Bone marrow (tissue), 2 donors: ENCODE results near the gene DAB1.

Experiments
- DNase-seq, 2 donors: peaks; one replicate each; lab custom pipeline; 2025; lab: John Stamatoyannopoulos, UW

Gene DAB1

GRCh38 chr1:57162607-57163261 lies 261.1 kb downstream of the DAB1 start:
- DNase-seq, result no peak

DNA sequence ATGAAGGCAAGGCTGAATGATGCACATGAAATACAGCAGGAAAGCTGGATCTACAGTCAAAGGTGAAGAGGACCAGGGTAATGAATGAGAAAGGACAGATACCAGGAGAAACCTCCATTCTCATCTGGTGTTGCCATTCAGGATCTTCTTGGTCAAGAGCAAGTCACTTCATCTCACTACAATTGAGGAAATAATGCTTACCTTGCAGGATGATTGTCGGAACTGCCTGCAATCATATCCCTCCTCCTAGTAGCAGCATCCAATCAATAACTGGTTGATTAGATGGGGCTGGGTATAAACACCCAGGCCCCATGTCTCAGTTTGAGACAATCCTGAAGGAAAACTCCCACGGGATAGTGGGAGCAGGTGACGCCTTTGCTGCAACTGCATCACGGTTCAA lies 263.3 kb downstream of the DAB1 start:
- no peak for DNase-seq

GRCh38 chr1:57158604-57158998 lies 265.3 kb downstream of the DAB1 start:
- DNase-seq, result no peak

DNA sequence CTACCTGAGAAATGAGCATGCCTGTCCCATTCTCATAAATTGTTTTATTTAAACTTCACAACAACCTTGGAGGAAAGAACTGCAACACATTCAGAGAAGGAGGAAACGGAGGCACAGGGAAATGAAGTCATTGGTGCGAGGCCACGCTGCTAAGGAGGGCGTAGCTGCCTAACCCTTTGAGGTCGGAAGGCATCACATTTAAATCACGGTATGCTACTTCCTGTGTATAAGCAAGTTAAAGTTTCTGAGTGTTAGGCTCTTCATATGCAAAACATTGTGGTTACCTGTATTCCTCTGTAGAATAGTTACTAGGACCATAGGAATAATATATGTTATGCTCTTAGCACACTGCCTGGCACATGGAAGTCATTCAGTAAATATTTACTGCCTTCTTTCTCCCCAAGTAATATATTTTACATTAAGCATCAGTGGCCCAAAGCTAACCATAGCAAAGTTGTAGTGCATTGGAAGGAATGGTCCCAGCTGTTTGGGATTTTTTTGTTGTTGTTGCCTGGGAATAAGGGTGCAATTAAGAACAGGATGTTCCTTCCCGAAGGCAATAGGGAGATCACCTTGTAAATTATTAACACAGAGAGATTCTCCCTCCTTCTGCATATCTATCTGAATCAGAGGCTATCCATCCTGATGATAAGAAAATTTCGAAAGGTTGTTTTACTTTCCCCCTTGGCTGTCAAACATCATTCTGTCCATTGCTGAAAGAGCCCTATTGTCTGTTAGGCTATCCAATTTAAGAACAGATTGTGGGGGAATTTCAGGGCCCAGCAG lies 265.8 kb downstream of the DAB1 start:
- no peak for DNase-seq

- DNase-seq, result no peak
These were observed 267.0 kb downstream of the DAB1 start for GRCh38 chr1:57156907-57157306.

DNA sequence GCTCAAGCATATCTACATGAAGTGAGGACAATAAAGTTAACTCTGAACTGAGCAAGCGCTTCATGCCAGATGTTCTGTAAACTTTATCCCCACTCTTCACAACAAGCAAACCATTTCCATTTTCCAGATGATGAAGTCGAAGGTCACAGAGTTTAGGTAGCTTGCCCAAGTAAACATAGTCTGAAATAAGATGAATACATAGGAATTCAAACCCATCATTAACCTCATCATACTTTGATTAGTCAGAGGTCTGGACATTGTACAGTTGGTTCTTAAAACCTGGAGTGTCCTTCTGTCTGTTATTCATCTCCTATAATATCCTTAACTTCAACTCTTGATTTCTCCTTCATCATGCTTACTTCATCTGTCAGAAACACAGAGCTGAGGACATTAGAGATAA lies 277.8 kb downstream of the DAB1 start:
- DNase-seq, result no peak

DNA sequence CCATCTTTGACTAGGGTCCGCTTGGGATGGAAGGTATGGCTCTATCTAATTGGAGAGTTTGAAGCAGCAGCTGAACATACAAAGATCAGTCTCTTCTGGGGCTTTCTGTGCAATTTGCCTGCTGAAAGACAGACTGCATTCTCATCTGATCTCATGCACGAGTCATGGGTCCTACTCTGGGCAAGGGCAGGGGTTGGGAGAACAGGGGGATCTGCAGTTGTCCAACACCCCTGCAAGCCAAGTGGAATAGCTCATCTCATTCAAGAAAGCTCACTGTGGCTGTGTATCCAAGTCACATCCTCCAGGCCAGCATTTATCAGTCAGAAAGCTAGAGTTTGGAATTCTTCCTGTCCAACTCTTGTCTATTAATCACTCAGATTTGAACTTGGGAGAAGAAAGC lies 280.9 kb downstream of the DAB1 start:
- DNase-seq, result no peak

- DNase-seq, result no peak
These were observed 281.7 kb downstream of the DAB1 start for GRCh38 chr1:57142169-57142568.

- DNase-seq, result no peak
These were observed 285.3 kb downstream of the DAB1 start for GRCh38 chr1:57138432-57139078.

DNA sequence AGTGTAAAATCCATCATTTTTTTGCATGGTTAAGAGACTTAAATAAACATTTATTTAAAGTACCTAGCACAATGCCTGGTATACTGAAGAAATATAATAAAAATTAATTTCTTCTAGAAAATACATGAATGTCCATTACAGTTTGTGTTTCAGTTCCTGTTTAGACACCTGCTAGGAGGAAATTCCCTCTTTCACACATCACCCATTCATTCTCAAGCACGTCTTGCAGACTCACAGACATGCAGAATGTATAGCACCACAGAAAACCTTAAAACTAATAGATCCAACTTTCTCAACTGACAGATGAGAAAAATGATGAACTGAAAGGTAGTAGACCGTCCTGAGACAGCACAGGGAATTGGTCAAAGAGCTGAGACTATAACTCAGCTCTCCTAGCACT lies 285.9 kb downstream of the DAB1 start:
- no peak for DNase-seq

GRCh38 chr1:57134803-57135202 lies 289.1 kb downstream of the DAB1 start:
- no peak for DNase-seq

DNA sequence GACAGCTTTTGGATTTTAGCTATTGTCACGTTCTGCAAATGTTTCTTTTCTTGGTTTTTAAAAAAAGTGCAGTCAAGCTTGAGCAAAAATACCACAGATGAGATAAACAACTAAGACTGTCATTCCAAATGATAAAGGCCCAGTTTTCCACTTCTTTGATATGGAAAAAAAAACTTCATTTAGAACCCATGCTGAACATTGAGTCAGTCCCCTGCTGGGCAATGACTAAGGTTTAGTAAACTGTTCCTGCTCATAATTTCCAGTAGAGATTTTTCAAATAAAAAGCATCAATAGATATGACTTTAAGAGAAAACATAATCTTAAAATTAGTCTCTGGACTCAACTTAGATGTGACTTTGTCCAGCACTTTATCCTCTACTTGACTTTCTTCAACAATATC lies 290.2 kb downstream of the DAB1 start:
- DNase-seq, result no peak

DNA sequence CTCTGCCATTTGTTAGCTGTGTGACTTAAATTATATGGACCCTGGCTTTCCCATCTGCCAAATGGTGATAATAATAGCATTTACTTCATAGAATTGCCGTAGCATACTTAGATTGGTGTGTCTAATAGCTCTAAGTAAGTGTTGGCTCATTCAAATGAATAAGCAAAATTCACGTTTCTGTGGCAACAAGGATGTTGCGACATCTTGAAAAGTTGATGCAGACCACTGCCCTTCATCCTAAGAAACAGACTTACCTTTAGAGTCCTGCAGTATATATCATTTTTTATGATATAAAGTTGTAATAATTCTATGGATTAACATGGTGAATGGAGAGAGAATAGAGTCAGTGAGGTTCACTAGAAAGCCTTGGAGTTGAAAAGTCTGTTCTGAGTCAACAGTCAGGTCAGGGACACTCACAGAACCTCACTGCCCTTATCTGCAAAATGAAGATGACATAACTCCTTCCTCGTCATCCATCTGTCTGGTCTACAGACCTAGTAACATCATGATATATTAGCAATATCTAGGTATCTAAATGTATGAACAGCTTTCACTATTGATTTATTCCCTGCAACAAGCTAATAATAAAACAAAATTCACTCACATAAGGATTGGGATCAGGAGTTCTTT lies 290.8 kb downstream of the DAB1 start:
- DNase-seq, result no peak

DNA sequence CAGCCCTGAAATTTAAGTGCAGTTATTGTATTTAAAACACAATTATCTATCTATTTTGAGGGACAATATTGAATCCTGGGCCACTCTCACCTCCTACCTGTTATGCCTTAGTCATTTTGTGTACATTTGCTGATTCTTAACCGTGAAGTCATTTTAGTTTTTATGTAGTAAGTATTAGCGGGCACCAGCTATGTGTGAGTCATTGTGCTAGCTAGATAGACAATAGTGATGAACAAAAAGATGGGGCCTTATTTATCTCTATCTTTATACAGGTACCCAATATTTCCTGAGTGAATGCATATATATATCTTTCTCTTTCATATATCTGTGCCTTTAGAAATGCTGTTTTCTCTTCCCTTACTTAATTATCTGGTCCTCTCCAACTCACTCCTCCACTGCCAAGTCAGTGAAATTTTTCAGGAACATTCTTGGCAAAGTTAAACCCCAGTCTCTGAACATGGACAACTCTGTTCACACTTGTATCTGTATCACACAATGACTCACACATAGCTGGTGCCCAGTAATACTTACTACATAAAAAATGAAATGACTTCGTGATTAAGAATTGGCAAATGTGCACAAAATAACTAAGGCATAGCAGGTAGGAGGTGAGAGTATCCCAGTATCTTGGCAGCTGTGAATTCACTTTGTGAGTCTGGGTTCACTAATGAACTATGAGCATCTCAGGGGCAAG lies 292.0 kb downstream of the DAB1 start:
- DNase-seq, result no peak

- DNase-seq, result no peak
These were observed 292.6 kb downstream of the DAB1 start for GRCh38 chr1:57131257-57131656.

GRCh38 chr1:57129865-57130264 lies 294.0 kb downstream of the DAB1 start:
- DNase-seq, result no peak

DNA sequence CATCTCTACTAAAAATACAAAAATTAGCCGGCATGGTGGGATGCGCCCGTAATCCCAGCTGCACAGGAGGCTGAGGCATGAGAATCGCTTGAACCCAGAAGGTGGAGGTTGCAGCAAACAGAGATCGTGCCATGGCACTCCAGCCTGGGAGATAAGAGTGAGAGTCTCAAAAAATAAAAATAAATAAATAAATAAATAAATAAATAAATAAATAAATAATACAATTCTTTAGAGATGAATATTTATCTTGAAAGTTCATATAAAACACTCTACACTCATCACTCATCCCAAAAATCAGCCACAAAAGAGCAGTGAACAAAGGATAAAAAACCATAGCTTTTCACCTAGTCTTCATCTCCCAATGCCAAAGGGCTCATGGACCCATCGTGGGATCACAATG lies 295.9 kb downstream of the DAB1 start:
- no peak for DNase-seq

- no peak for DNase-seq
These were observed 299.0 kb downstream of the DAB1 start for GRCh38 chr1:57124768-57125446.

GRCh38 chr1:57124170-57124569 lies 299.7 kb downstream of the DAB1 start:
- no peak for DNase-seq

- DNase-seq, result no peak
These were observed 301.8 kb downstream of the DAB1 start for GRCh38 chr1:57122031-57122430.

DNA sequence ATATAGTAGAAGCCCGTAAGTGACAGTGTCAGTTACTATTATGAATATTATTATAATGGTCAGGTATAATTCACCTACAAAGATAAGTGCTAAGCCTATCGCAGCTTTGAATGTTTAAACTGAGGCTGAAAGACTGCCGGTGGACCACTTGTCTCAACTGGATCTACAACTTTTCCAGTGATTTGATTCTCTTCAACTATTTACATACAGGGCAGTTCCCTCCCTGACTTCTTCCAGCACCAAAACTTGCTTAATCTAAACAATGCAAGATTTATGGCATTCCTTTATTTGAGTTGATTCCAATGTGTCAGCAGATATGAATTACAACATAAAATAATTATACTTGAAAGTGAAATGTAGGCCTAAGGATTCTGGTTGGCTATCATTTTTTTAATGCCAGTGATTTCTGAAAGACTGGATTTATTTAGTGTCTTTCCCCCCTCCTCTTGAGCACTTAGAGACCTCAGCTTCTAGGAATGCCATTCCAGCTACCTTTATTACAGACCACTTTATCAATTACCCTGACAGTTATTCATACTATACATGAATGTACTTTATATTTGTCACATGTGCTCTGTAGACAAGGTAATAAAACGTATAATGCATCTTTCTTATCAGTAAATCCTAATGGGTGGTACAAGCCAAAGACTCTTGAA lies 304.8 kb downstream of the DAB1 start:
- DNase-seq, result no peak
